Fibroblast of mammary gland (primary cell): ENCODE measurements around the gene CNTLN.

Experiments used
- DNase-seq: peaks from one replicate; pipeline ENCODE4 v3.0.0-alpha.2; 2010; ENCODE audit warnings: low read depth
- H3K4me3 ChIP-seq: 2 replicates; pipeline ENCODE4 v1.5.1; 2011; ENCODE audit warnings: low read depth, mild to moderate bottlenecking, low read length, moderate library complexity; ENCODE audit not compliant: control insufficient read depth
- CTCF ChIP-seq: conservative IDR thresholded peaks from 2 replicates; pipeline ENCODE4 v1.5.1; 2011; ENCODE audit warnings: low read depth, low read length, inconsistent platforms; ENCODE audit not compliant: control insufficient read depth, insufficient read depth

Gene CNTLN

GRCh38 chr9:17472126-17472525, 337.3 kb downstream of the CNTLN start:
- no peak for TF ChIP-seq CTCF
- DNase-seq: peak; percentile 8
- no peak overlapping the region for H3K4me3 ChIP-seq

- H3K4me3 ChIP-seq: no peak overlapping the region
- no peak for DNase-seq
- TF ChIP-seq CTCF: no peak
These were observed 341.6 kb downstream of the CNTLN start for GRCh38 chr9:17476401-17476800.

GRCh38 chr9:17477816-17478215, 343.0 kb downstream of the CNTLN start:
- no peak for DNase-seq
- TF ChIP-seq CTCF: no peak
- no peak overlapping the region for H3K4me3 ChIP-seq

GRCh38 chr9:17480966-17481365, 346.1 kb downstream of the CNTLN start:
- DNase-seq: no peak
- no peak overlapping the region for H3K4me3 ChIP-seq
- no peak for TF ChIP-seq CTCF

- no peak overlapping the region for H3K4me3 ChIP-seq
- no peak for DNase-seq
- no peak for TF ChIP-seq CTCF
These were observed 346.7 kb downstream of the CNTLN start for GRCh38 chr9:17481565-17481964.

GRCh38 chr9:17484906-17485305, 350.1 kb downstream of the CNTLN start:
- TF ChIP-seq CTCF: no peak
- H3K4me3 ChIP-seq: no peak overlapping the region
- DNase-seq: no peak

- DNase-seq: no peak
- H3K4me3 ChIP-seq: no peak overlapping the region
- TF ChIP-seq CTCF: no peak
These were observed 351.6 kb downstream of the CNTLN start for GRCh38 chr9:17486396-17486795.
